ENCODE measurements around the gene FHIT.

The FHIT gene

GRCh38 chr3:60913474-60913873, 337.8 kb downstream of the FHIT start:
- no peak for TF ChIP-seq CTCF (IDR thresholded peaks at IDR 0.05; ENCODE audit: control insufficient read depth, insufficient read depth, low read depth, low read length, missing control alignments)
- no peak overlapping the region for H3K4me3 ChIP-seq (ENCODE audit: control insufficient read depth, low read depth, low read length)
- no peak for DNase-seq (ENCODE audit: low read depth)

GRCh38 chr3:60912876-60913275, 338.4 kb downstream of the FHIT start:
- TF ChIP-seq CTCF (IDR thresholded peaks at IDR 0.05; ENCODE audit: control insufficient read depth, insufficient read depth, low read depth, low read length, missing control alignments) = no peak

GRCh38 chr3:60912142-60912541, 339.1 kb downstream of the FHIT start:
- no peak for DNase-seq (ENCODE audit: low read depth)
- no peak overlapping the region for H3K4me3 ChIP-seq (ENCODE audit: control insufficient read depth, low read depth, low read length)
- TF ChIP-seq CTCF (IDR thresholded peaks at IDR 0.05; ENCODE audit: control insufficient read depth, insufficient read depth, low read depth, low read length, missing control alignments) = no peak

More at GRCh38 chr3:60912876-60913275, 338.4 kb downstream of the FHIT start:
- DNase-seq (ENCODE audit: low read depth) = no peak
- no peak overlapping the region for H3K4me3 ChIP-seq (ENCODE audit: control insufficient read depth, low read depth, low read length)

- H3K4me3 ChIP-seq (ENCODE audit: control insufficient read depth, low read depth, low read length) = no peak overlapping the region
- DNase-seq (ENCODE audit: low read depth) = no peak
- no peak for TF ChIP-seq CTCF (IDR thresholded peaks at IDR 0.05; ENCODE audit: control insufficient read depth, insufficient read depth, low read depth, low read length, missing control alignments)
These were observed 341.7 kb downstream of the FHIT start for GRCh38 chr3:60909526-60909925.

- DNase-seq (ENCODE audit: low read depth) = no peak
- TF ChIP-seq CTCF (IDR thresholded peaks at IDR 0.05; ENCODE audit: control insufficient read depth, insufficient read depth, low read depth, low read length, missing control alignments) = no peak
- no peak overlapping the region for H3K4me3 ChIP-seq (ENCODE audit: control insufficient read depth, low read depth, low read length)
These were observed 345.0 kb downstream of the FHIT start for GRCh38 chr3:60906283-60906682.

- H3K4me3 ChIP-seq (ENCODE audit: control insufficient read depth, low read depth, low read length) = no peak overlapping the region
- no peak for TF ChIP-seq CTCF (IDR thresholded peaks at IDR 0.05; ENCODE audit: control insufficient read depth, insufficient read depth, low read depth, low read length, missing control alignments)
- DNase-seq (ENCODE audit: low read depth) = no peak
These were observed 352.9 kb downstream of the FHIT start for GRCh38 chr3:60898321-60898720.

GRCh38 chr3:60893946-60894345, 357.3 kb downstream of the FHIT start:
- no peak overlapping the region for H3K4me3 ChIP-seq (ENCODE audit: control insufficient read depth, low read depth, low read length)
- TF ChIP-seq CTCF (IDR thresholded peaks at IDR 0.05; ENCODE audit: control insufficient read depth, insufficient read depth, low read depth, low read length, missing control alignments) = no peak
- no peak for DNase-seq (ENCODE audit: low read depth)

Measured in AG09309 (cell line).